ENCODE measurements around the gene PTPRT.

Gene PTPRT

DNA sequence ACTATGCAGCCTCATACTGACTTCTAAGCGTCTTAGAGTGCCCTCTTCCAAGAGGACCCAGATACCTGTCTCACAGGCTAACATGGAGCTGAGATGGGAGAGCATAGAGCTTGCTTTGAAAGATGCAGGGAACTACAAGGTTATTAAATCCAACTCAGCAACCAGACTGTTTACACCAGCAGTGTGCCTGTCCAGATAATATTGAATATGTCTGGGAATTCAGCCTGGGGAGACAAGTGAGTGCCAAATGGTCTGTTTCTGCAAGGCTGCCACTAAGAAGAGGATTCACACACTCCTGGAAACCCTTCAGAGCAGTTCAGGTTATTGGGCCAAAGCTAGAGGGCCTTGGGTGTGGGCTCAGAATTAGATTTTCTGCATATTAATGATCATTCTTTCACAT, 547.8 kb downstream of the PTPRT start:
- TF ChIP-seq CREB1 (IDR thresholded peaks at IDR 0.05; ENCODE audit: low read depth) (no peak), TAF1 (IDR thresholded peaks at IDR 0.05; ENCODE audit: low read depth) (no peak), YY1 (IDR thresholded peaks at IDR 0.05; ENCODE audit: low read depth) (no peak), FOXM1 (IDR thresholded peaks at IDR 0.05; ENCODE audit: borderline replicate concordance, low read depth) (no peak), CEBPB (IDR thresholded peaks at IDR 0.05) (no peak), TEAD4 (IDR thresholded peaks at IDR 0.05) (no peak), NFIC (IDR thresholded peaks at IDR 0.05) (no peak), EGR1 (IDR thresholded peaks at IDR 0.05) (no peak), TCF12 (IDR thresholded peaks at IDR 0.05; ENCODE audit: low read depth) (no peak), ZBTB7A (IDR thresholded peaks at IDR 0.05; ENCODE audit: low read depth) (no peak), EP300 (IDR thresholded peaks at IDR 0.05; ENCODE audit: borderline replicate concordance) (no peak), RAD21 (IDR thresholded peaks at IDR 0.05; ENCODE audit: low read depth) (no peak)
- TF ChIP-seq, protein P1, sequence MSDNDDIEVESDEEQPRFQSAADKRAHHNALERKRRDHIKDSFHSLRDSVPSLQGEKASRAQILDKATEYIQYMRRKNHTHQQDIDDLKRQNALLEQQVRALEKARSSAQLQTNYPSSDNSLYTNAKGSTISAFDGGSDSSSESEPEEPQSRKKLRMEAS (IDR thresholded peaks at IDR 0.05), result no peak
- TF ChIP-seq, protein P2, sequence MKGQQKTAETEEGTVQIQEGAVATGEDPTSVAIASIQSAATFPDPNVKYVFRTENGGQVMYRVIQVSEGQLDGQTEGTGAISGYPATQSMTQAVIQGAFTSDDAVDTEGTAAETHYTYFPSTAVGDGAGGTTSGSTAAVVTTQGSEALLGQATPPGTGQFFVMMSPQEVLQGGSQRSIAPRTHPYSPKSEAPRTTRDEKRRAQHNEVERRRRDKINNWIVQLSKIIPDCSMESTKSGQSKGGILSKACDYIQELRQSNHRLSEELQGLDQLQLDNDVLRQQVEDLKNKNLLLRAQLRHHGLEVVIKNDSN (IDR thresholded peaks at IDR 0.05), result no peak
- TF ChIP-seq, protein P3, sequence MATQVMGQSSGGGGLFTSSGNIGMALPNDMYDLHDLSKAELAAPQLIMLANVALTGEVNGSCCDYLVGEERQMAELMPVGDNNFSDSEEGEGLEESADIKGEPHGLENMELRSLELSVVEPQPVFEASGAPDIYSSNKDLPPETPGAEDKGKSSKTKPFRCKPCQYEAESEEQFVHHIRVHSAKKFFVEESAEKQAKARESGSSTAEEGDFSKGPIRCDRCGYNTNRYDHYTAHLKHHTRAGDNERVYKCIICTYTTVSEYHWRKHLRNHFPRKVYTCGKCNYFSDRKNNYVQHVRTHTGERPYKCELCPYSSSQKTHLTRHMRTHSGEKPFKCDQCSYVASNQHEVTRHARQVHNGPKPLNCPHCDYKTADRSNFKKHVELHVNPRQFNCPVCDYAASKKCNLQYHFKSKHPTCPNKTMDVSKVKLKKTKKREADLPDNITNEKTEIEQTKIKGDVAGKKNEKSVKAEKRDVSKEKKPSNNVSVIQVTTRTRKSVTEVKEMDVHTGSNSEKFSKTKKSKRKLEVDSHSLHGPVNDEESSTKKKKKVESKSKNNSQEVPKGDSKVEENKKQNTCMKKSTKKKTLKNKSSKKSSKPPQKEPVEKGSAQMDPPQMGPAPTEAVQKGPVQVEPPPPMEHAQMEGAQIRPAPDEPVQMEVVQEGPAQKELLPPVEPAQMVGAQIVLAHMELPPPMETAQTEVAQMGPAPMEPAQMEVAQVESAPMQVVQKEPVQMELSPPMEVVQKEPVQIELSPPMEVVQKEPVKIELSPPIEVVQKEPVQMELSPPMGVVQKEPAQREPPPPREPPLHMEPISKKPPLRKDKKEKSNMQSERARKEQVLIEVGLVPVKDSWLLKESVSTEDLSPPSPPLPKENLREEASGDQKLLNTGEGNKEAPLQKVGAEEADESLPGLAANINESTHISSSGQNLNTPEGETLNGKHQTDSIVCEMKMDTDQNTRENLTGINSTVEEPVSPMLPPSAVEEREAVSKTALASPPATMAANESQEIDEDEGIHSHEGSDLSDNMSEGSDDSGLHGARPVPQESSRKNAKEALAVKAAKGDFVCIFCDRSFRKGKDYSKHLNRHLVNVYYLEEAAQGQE (IDR thresholded peaks at IDR 0.05; ENCODE audit: low read depth), result no peak

DNA sequence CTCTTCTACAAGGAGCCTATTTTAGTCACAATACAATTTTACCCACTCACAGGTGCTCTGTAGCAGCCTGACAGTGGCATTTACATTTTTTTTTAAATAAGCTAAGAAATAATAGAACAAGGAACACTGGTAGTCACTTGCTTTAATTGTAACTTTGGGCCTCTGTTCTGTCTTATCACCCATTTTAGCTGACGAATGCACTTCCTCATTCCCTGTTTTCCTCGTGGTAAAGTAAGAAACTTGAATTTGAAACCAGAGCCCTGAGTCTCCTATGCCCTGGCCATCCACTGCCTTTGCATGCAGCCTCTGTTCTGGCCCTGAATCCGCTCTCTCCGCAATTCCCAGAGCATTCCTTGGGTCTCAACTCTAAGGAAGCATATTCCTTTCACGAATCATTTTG, 550.6 kb downstream of the PTPRT start:
- TF ChIP-seq, protein P1 (IDR thresholded peaks at IDR 0.05), result no peak
- TF ChIP-seq NFIC (IDR thresholded peaks at IDR 0.05) (no peak), ZBTB7A (IDR thresholded peaks at IDR 0.05; ENCODE audit: low read depth) (no peak), RAD21 (IDR thresholded peaks at IDR 0.05; ENCODE audit: low read depth) (no peak), YY1 (IDR thresholded peaks at IDR 0.05; ENCODE audit: low read depth) (no peak), CEBPB (IDR thresholded peaks at IDR 0.05) (no peak), CREB1 (IDR thresholded peaks at IDR 0.05; ENCODE audit: low read depth) (no peak), TCF12 (IDR thresholded peaks at IDR 0.05; ENCODE audit: low read depth) (no peak), TAF1 (IDR thresholded peaks at IDR 0.05; ENCODE audit: low read depth) (no peak), EP300 (IDR thresholded peaks at IDR 0.05; ENCODE audit: borderline replicate concordance) (no peak), EGR1 (IDR thresholded peaks at IDR 0.05) (no peak), TEAD4 (IDR thresholded peaks at IDR 0.05) (no peak), FOXM1 (IDR thresholded peaks at IDR 0.05; ENCODE audit: borderline replicate concordance, low read depth) (no peak)
- TF ChIP-seq, protein P3 (IDR thresholded peaks at IDR 0.05; ENCODE audit: low read depth), result no peak
- TF ChIP-seq, protein P2 (IDR thresholded peaks at IDR 0.05), result no peak

DNA sequence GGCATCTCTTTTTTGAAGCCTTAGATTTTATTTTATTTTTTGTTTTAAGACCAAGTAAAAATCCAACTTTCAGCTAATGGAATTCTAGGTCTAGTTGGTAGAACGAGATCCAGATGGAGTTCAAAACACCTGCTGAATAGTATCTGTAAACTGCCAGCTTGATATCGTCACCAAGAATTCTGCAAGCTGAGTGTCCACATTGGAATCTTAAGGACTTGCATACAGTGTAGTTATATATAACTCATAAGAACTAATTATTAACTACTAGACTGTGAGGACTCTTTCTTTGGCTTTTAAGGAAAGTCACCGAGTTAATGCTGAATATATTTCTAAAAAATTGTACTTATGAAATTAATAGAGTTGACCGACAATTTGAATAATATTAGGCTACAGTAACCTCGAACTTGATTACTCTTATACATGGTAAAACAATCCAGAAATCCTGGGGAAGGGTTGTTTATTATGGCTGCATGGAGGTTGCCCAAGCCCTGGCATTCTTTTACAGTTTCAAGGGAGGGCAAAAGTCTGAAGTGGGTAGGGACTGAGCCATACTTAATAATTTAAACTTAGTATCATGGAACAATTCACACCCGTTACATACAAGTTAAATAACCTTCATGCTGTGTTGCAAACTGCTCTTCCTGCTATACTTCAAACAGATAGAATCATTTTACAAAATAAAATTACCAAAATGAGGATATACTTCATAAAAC, 553.9 kb downstream of the PTPRT start:
- TF ChIP-seq, protein P2 (IDR thresholded peaks at IDR 0.05), result no peak
- TF ChIP-seq YY1 (IDR thresholded peaks at IDR 0.05; ENCODE audit: low read depth) (no peak), TEAD4 (IDR thresholded peaks at IDR 0.05) (no peak), ZBTB7A (IDR thresholded peaks at IDR 0.05; ENCODE audit: low read depth) (no peak), TAF1 (IDR thresholded peaks at IDR 0.05; ENCODE audit: low read depth) (no peak), EP300 (IDR thresholded peaks at IDR 0.05; ENCODE audit: borderline replicate concordance) (no peak), CEBPB (IDR thresholded peaks at IDR 0.05) (no peak), NFIC (IDR thresholded peaks at IDR 0.05) (no peak), TCF12 (IDR thresholded peaks at IDR 0.05; ENCODE audit: low read depth) (no peak), EGR1 (IDR thresholded peaks at IDR 0.05) (no peak), CREB1 (IDR thresholded peaks at IDR 0.05; ENCODE audit: low read depth) (no peak), RAD21 (IDR thresholded peaks at IDR 0.05; ENCODE audit: low read depth) (no peak), FOXM1 (IDR thresholded peaks at IDR 0.05; ENCODE audit: borderline replicate concordance, low read depth) (no peak)
- TF ChIP-seq, protein P1 (IDR thresholded peaks at IDR 0.05), result no peak
- TF ChIP-seq, protein P3 (IDR thresholded peaks at IDR 0.05; ENCODE audit: low read depth), result no peak

All from Ishikawa (cell line).